NCI-H345 (cell line): Measurements from ENCODE around the gene VSNL1.
A peak's percentile ranks its signal among the peaks of the same experiment; 100 is the strongest.

ENCODE experiments used
- DNase-seq: peaks from one replicate; lab custom pipeline; 2025; lab: John Stamatoyannopoulos, UW

Gene VSNL1

GRCh38 chr2:17540093-17540812 lies at the start of gene VSNL1:
TSS of gene VSNL1 (plus strand) at chr2:17540696. CDS start at chr2:17592075, 51,379 bp downstream.
- DNase-seq: peak; percentile 97

- DNase-seq: no peak
Observed at GRCh38 chr2:17495590-17495989, 44.9 kb upstream of the VSNL1 start.

- no peak for DNase-seq
Observed at GRCh38 chr2:17497718-17498117, 42.8 kb upstream of the VSNL1 start.

GRCh38 chr2:17506736-17507616 lies 33.5 kb upstream of the VSNL1 start:
- no peak for DNase-seq

- no peak for DNase-seq
Observed at GRCh38 chr2:17515652-17516051, 24.8 kb upstream of the VSNL1 start.

GRCh38 chr2:17517481-17518211 lies 22.9 kb upstream of the VSNL1 start:
- DNase-seq: no peak

- peak; percentile 86 for DNase-seq
Observed at GRCh38 chr2:17518212-17519154, 22.0 kb upstream of the VSNL1 start, which contains the start of gene RAD51AP2. TSS of gene RAD51AP2 (minus strand) at chr2:17518440. CDS start at chr2:17518415, 25 bp downstream.

GRCh38 chr2:17519486-17519885 lies 21.0 kb upstream of the VSNL1 start:
- no peak for DNase-seq

- DNase-seq: no peak
Observed at GRCh38 chr2:17520761-17521160, 19.7 kb upstream of the VSNL1 start.

- no peak for DNase-seq
Observed at GRCh38 chr2:17521621-17522020, 18.9 kb upstream of the VSNL1 start.

- DNase-seq: no peak
Observed at GRCh38 chr2:17522303-17522702, 18.2 kb upstream of the VSNL1 start.

- DNase-seq: no peak
Observed at GRCh38 chr2:17529771-17530170, 10.7 kb upstream of the VSNL1 start.

- DNase-seq: no peak
Observed at GRCh38 chr2:17533546-17533945, 7.0 kb upstream of the VSNL1 start.

- DNase-seq: no peak
Observed at GRCh38 chr2:17536416-17536815, 4.1 kb upstream of the VSNL1 start.

GRCh38 chr2:17538022-17538843 lies 2.3 kb upstream of the VSNL1 start:
- no peak for DNase-seq

GRCh38 chr2:17538844-17539554 lies 1.5 kb upstream of the VSNL1 start:
- peak; percentile 81 for DNase-seq

- DNase-seq: peak; percentile 40
Observed at GRCh38 chr2:17539611-17540092, 844 bp upstream of the VSNL1 start.

GRCh38 chr2:17540813-17541530 lies 476 bp downstream of the VSNL1 start:
- peak; percentile 35 for DNase-seq

GRCh38 chr2:17541531-17541950 lies 1.0 kb downstream of the VSNL1 start:
- DNase-seq: no peak
